CD14-positive monocyte (primary cell): ENCODE measurements around the gene MAP2K7. TPM values are rescaled to one million over a fixed set of nuclear protein-coding genes. Genes with fewer than 3 reads are reported as not detected.

Source experiments
- DNase-seq, 3 donors: peaks; one replicate each; pipeline ENCODE4 v3.0.0-alpha.2; 2011 to 2022
- H2AFZ ChIP-seq: 2 replicates; pipeline ENCODE4 v1.6.0; 2012; ENCODE audit warnings: mild to moderate bottlenecking, low read depth, low read length, inconsistent platforms; ENCODE audit not compliant: insufficient read depth, poor library complexity, severe bottlenecking
- H3K27ac ChIP-seq, 2 donors: 1 replicate in 1 of 2; 2 replicates in 1 of 2; pipeline ENCODE4 v1.5.1; 2012 to 2013; ENCODE audit warnings: low read length in 2 of 2, control low read depth in 1 of 2, inconsistent platforms in 1 of 2, low read depth in 1 of 2, mild to moderate bottlenecking in 1 of 2
- H3K27me3 ChIP-seq, 2 donors: one replicate each; pipeline versions ENCODE4 v1.6.0 to v1.6.1; 2011 to 2013; ENCODE audit warnings: low read length in 2 of 2; ENCODE audit not compliant: control insufficient read depth in 2 of 2, insufficient read depth in 2 of 2
- H3K36me3 ChIP-seq, 2 donors: replicated peaks in 1 of 2; 1 replicate in 1 of 2; 2 replicates in 1 of 2; pipeline versions ENCODE4 v1.5.1 to v1.6.1; 2012 to 2013; ENCODE audit warnings: low read length in 2 of 2, control low read depth in 1 of 2, inconsistent platforms in 1 of 2, mild to moderate bottlenecking in 1 of 2; ENCODE audit not compliant: insufficient read depth in 2 of 2, control insufficient read depth in 1 of 2
- H3K4me1 ChIP-seq, 2 donors: 1 replicate in 1 of 2; 2 replicates in 1 of 2; pipeline versions ENCODE4 v1.5.1 to v1.6.1; 2012 to 2013; ENCODE audit warnings: low read length in 2 of 2, control low read depth in 1 of 2, inconsistent platforms in 1 of 2, mild to moderate bottlenecking in 1 of 2, moderate library complexity in 1 of 2; ENCODE audit not compliant: insufficient read depth in 2 of 2, control insufficient read depth in 1 of 2
- H3K4me2 ChIP-seq: replicated peaks from 2 replicates; pipeline ENCODE3; 2012; ENCODE audit warnings: low read length, moderate library complexity, mild to moderate bottlenecking; ENCODE audit not compliant: poor library complexity, severe bottlenecking; ENCODE audit errors: extremely low read depth
- H3K4me3 ChIP-seq, 3 experiments: fragments of 200-600 bp in 1 of 3; sonication (generic) in 1 of 3; replicated peaks in 1 of 3; 1 replicate in 2 of 3; 2 replicates in 1 of 3; pipeline ENCODE4 v1.5.1; 2011 to 2013; ENCODE audit warnings: low read length in 3 of 3, mild to moderate bottlenecking in 3 of 3, control low read depth in 2 of 3, low read depth in 2 of 3, inconsistent platforms in 1 of 3, moderate library complexity in 1 of 3
- H3K79me2 ChIP-seq: 2 replicates; pipeline ENCODE4 v1.6.0; 2012; ENCODE audit warnings: mild to moderate bottlenecking, control low read depth, inconsistent platforms, low read length, moderate library complexity; ENCODE audit not compliant: insufficient read depth
- H3K9ac ChIP-seq: 2 replicates; pipeline ENCODE4 v1.6.0; 2017; ENCODE audit warnings: low read length, mild to moderate bottlenecking; ENCODE audit not compliant: insufficient read depth, poor library complexity, severe bottlenecking
- H3K9me3 ChIP-seq, 2 donors: replicated peaks in 1 of 2; 1 replicate in 1 of 2; 2 replicates in 1 of 2; pipeline versions ENCODE4 v1.5.1 to v1.6.1; 2012 to 2013; ENCODE audit warnings: low read length in 2 of 2, control low read depth in 1 of 2; ENCODE audit not compliant: control insufficient read depth in 1 of 2, insufficient read depth in 1 of 2
- H4K20me1 ChIP-seq: 2 replicates; pipeline ENCODE4 v1.6.0; 2012; ENCODE audit warnings: mild to moderate bottlenecking, low read length, control low read depth, moderate library complexity; ENCODE audit not compliant: insufficient read depth
- H3K27ac Mint-ChIP-seq, 7 donors: one replicate each; pipeline ENCODE4 v1.8.0; 2020; ENCODE audit warnings: mild to moderate bottlenecking in 7 of 7, mixed read lengths in 7 of 7, moderate library complexity in 6 of 7, inconsistent platforms in 2 of 7
- H3K27me3 Mint-ChIP-seq, 3 donors: one replicate each; pipeline ENCODE4 v1.8.0; 2021 to 2022; ENCODE audit warnings: low read depth in 3 of 3, mild to moderate bottlenecking in 3 of 3, mixed read lengths in 3 of 3, moderate library complexity in 3 of 3, inconsistent platforms in 1 of 3
- H3K36me3 Mint-ChIP-seq, 2 donors: one replicate each; pipeline ENCODE4 v1.8.0; 2020; ENCODE audit warnings: mixed read lengths in 2 of 2, inconsistent platforms in 1 of 2, mild to moderate bottlenecking in 1 of 2
- H3K4me1 Mint-ChIP-seq: one replicate; pipeline ENCODE4 v1.8.0; 2020; ENCODE audit warnings: mild to moderate bottlenecking, mixed read lengths
- H3K4me3 Mint-ChIP-seq, 2 donors: one replicate each; pipeline ENCODE4 v1.8.0; 2020; ENCODE audit warnings: mild to moderate bottlenecking in 2 of 2, mixed read lengths in 2 of 2, moderate library complexity in 1 of 2
- H3K9me3 Mint-ChIP-seq, 7 donors: one replicate each; pipeline ENCODE4 v1.8.0; 2020 to 2022; ENCODE audit warnings: mixed read lengths in 7 of 7, mild to moderate bottlenecking in 6 of 7, moderate library complexity in 6 of 7, inconsistent platforms in 2 of 7
- WGBS: methylation state at CpG from one replicate; pipeline ENCODE4 v1.1.5; 2013; ENCODE audit warnings: missing lambda C conversion rate; ENCODE audit not compliant: insufficient coverage; 5-methylcytosine and 5-hydroxymethylcytosine counted together
- intact Hi-C, 2 donors: fragments of 100-400 bp; cut with micrococcal nuclease; formaldehyde crosslinking; loops; one replicate each; pipeline versions ENCODE4 v1.15.0 to v1.15.1; 2023
- polyA plus RNA-seq, 3 donors: library from polyadenylated mRNA; depleted of rRNA in 1 of 3; unstranded in 2 of 3; stranded (reverse) in 1 of 3; fragments of 300-500 nt in 2 of 3; fragments of >200 nt in 1 of 3; fragmentation: Illumina TruSeq in 2 of 3; gene quantifications; 1 replicate in 2 of 3; 2 replicates in 1 of 3; pipeline ENCODE4 v1.2.3, GENCODE V29; 2012 to 2021
- TF ChIP-seq, protein P1 (sequence below): fragments of 200-600 bp; IDR thresholded peaks from one replicate; pipeline ENCODE4 v1.8.0; 2022; ENCODE audit warnings: antibody characterized with exemption, mild to moderate bottlenecking

MAP2K7 gene
- polyA plus RNA-seq, 3 donors = 0.92 to 39.5 (median 1.5) TPM

DNA sequence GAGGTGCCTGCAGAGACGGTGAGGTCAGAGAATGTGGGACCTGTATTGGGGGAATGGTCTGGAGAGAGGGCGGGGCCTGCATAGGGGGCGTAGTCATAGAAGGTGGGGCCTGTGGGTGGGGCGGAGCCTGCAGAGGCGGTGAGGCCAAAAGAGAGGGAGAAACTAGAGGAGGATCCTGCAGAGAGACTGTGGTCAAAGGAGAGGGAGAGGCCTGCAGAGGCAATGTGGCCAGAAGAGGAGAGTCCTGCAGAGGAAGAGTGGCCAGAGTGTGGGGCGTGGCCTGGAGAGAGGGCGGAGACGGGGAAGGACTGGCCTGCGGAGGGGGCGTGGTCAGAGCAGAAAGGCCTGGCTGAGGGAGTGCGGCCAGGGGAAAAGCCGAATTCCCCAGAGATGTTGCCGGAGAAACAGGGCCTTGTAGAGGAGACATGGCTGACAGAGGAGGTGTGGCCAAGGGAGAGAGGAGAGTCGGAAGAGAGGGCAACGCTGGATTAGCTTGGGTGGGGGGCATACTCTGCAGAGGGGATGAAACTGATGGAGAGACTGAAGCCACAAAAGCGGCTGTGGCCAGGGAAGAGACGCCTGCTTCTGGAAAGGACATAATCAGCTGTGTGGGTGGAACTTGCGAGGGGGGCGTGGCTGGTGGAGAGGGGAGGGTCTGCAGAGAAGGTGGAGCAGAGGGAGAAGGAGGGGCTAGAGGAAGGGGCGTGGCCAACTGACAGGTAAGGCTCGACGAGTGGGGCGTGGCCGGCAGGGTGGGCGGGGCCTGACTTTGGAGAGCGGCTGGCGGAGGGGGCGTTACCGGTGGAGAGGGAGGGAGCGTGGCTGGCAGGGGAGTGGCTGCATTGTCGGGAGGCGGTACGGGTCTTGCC is 32.0 kb upstream of the MAP2K7 start:
- peaks cover 3 to 44% (median 13%) of the 10 kb centered on the region in 7 donors for H3K9me3 Mint-ChIP-seq
- peak overlapping the region; percentile 62 for H2AFZ ChIP-seq
- peaks cover 0 to 8% of the 10 kb centered on the region in 2 donors for H3K36me3 Mint-ChIP-seq
- H3K4me1 ChIP-seq = peaks cover 37 to 49% of the 10 kb centered on the region in 2 donors
- H3K27ac Mint-ChIP-seq = peak overlapping the region in 6 of 7 donors; percentile 26 to 85 (median 68)
- peak overlapping the region; percentile 69 to 88 for H3K4me3 Mint-ChIP-seq
- TF ChIP-seq, protein P1, sequence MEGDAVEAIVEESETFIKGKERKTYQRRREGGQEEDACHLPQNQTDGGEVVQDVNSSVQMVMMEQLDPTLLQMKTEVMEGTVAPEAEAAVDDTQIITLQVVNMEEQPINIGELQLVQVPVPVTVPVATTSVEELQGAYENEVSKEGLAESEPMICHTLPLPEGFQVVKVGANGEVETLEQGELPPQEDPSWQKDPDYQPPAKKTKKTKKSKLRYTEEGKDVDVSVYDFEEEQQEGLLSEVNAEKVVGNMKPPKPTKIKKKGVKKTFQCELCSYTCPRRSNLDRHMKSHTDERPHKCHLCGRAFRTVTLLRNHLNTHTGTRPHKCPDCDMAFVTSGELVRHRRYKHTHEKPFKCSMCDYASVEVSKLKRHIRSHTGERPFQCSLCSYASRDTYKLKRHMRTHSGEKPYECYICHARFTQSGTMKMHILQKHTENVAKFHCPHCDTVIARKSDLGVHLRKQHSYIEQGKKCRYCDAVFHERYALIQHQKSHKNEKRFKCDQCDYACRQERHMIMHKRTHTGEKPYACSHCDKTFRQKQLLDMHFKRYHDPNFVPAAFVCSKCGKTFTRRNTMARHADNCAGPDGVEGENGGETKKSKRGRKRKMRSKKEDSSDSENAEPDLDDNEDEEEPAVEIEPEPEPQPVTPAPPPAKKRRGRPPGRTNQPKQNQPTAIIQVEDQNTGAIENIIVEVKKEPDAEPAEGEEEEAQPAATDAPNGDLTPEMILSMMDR = no peak
- H3K4me2 ChIP-seq = peak overlapping the region; percentile 75
- H3K27me3 Mint-ChIP-seq = peaks cover 66 to 81% (median 73%) of the 10 kb centered on the region in 3 donors
- intact Hi-C loops = loop anchor here in 1 of 2 donors (5.0 kb wide), 1 partner anchor 51 kb away; the partner anchor contains the start of gene SNAPC2
- H3K27ac ChIP-seq = no peak overlapping the region
- H3K4me3 ChIP-seq = peak overlapping the region in 1 of 3 experiments; percentile 68
- no peak overlapping the region for H3K9ac ChIP-seq
- H3K27me3 ChIP-seq = peaks cover 31 to 66% of the 10 kb centered on the region in 2 donors
- no peaks in the 10 kb centered on the region for H3K79me2 ChIP-seq
- H3K36me3 ChIP-seq = no peaks in the 10 kb centered on the region
- H4K20me1 ChIP-seq = no peaks in the 10 kb centered on the region
- H3K9me3 ChIP-seq = peaks cover 3 to 19% of the 10 kb centered on the region in 2 donors
- DNase-seq = peak; percentile 49 to 69 (median 50)
- 5% methylated on average over 32 of the region's 33 CpGs for WGBS
- H3K4me1 Mint-ChIP-seq = peaks cover 28% of the 10 kb centered on the region

DNA sequence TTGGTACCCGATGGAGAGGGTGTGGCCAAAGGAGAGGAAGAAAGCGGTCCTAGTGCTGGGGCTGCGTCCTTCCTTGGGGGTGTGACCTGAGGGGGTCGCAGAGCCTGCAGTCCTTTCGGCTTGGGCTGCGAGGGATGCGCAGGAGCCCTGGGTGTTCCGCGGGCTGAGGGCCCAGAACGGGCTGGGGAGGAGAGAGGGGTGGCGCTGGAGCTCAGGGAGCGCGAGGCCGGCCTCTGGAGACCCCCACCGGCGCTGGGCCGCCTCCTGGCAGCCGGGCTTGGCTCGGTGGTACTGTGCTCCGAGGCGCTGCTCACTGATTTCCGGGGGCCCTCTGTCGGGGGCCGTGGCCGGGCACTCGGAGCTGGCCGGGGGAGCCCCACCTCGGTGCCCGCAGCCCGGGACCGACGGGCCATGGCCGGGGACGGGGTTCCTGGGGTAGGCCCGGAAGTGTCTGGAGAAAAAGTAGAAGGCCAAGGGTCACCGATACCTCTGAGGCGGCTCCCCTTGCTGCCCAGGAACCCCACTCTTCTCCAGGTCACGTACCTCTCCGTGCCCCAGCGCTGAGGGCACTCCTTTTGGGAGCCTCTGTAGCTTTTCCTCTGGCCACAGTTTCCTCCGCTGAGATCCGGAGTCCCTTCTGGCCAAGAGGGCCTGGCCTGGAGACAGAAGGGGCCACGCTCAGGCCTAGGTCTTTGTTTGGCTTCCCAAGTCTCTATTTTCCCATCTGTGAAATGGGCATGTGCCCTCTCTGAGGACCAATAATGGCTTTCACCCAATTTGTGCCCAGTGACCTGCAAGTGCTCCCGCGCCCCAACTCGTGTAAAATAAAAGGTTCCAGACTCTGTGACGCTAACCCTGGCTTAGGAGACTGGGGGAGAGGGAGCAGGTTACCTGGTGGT is 31.1 kb upstream of the MAP2K7 start:
- H3K4me1 ChIP-seq = peaks cover 37 to 49% of the 10 kb centered on the region in 2 donors
- TF ChIP-seq, protein P1 = no peak
- no peaks in the 10 kb centered on the region for H4K20me1 ChIP-seq
- H3K27me3 ChIP-seq = peaks cover 28 to 57% of the 10 kb centered on the region in 2 donors
- Mint-ChIP-seq H3K4me1 (peaks cover 28% of the 10 kb centered on the region), H3K27me3 (peaks cover 60 to 80% (median 73%) of the 10 kb centered on the region in 3 donors), H3K9me3 (peaks cover 3 to 44% (median 13%) of the 10 kb centered on the region in 7 donors), H3K27ac (peak overlapping the region in 1 of 7 donors; percentile 57), H3K4me3 (peak overlapping the region; percentile 69 to 88), H3K36me3 (peaks cover 0 to 6% of the 10 kb centered on the region in 2 donors)
- intact Hi-C loops = loop anchor here in 1 of 2 donors (5.0 kb wide), 1 partner anchor 50 kb away; the partner anchor contains the start of gene SNAPC2
- H3K79me2 ChIP-seq = no peaks in the 10 kb centered on the region
- peak overlapping the region in 1 of 3 experiments; percentile 68 for H3K4me3 ChIP-seq
- H3K4me2 ChIP-seq = peak overlapping the region; percentile 75
- no peak overlapping the region for H3K9ac ChIP-seq
- H3K9me3 ChIP-seq = peaks cover 3 to 19% of the 10 kb centered on the region in 2 donors
- H3K27ac ChIP-seq = no peak overlapping the region
- 41% methylated on average over 39 of the region's 47 CpGs for WGBS
- no peak overlapping the region for H2AFZ ChIP-seq
- DNase-seq = no peak
- no peaks in the 10 kb centered on the region for H3K36me3 ChIP-seq
